GM10266 (cell line): ENCODE results near the gene GPR183.

Experiments used
- DNase-seq: peaks from one replicate; pipeline ENCODE4 v3.0.0; 2012; ENCODE audit errors: extremely low spot score
- CTCF ChIP-seq: IDR thresholded peaks from 2 replicates; pipeline ENCODE4 v1.5.1; 2012; ENCODE audit warnings: mild to moderate bottlenecking, low read depth; ENCODE audit not compliant: control insufficient read depth, insufficient read depth; ENCODE audit errors: missing control alignments

Gene GPR183

DNA sequence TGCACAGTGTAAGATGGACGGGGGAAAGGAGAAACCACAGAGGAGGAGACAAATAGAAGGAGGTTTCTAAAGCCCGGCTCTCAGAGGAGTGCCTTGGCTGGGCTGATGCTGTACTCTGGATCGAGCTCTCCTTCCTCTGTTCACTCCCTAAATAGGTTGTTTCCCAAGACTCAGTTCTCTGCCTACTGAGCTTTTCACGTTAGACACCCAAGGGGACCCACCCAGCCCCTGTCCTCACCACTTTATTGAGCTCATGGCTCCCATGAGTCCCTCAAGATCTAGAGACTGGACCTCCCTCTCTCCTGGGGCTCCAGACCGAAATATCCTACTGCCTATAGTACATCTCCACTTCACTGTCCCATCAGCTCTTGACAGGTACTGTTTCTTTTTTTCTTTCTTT lies 38.1 kb upstream of the GPR183 start:
- no peak for DNase-seq
- no peak for TF ChIP-seq CTCF

GRCh38 chr13:99344610-99345208 lies 37.5 kb upstream of the GPR183 start:
- TF ChIP-seq CTCF, result no peak
- DNase-seq, result no peak

DNA sequence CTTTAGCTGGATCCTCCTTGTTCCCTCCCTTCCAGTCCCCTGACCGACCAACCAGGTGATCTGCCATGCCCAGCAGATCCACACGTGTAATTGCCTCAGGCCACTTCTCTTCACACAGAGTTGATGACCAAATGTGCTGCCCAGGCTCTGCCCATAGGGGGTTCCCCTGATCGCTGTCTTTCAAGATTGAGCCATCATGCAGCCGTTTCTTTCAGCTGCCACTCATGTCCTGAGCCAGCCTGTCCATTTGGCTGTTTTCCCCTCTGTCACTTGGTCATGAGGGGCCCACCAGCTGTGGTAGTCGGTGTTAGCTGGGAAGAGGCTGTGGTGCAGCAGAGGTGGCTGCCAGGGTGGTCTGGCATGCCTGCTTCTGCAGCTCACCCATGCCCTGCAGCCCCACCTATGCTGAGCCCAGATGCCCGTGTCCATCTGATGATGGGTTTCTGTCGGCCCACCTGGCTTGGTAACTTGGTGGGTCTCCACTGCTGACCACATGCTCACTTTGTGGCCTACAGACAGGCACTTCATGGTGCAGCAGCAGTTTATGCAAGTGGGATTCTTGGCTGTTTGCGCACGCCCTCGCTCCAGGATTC lies 35.6 kb upstream of the GPR183 start:
- no peak for TF ChIP-seq CTCF

GRCh38 chr13:99341969-99342722 lies 34.9 kb upstream of the GPR183 start:
- no peak for TF ChIP-seq CTCF
- DNase-seq, result no peak

More for the DNA sequence above, 35.6 kb upstream of the GPR183 start:
- DNase-seq, result no peak

- TF ChIP-seq CTCF, result no peak
- DNase-seq, result no peak
Observed at GRCh38 chr13:99340638-99341037, 33.4 kb upstream of the GPR183 start.

DNA sequence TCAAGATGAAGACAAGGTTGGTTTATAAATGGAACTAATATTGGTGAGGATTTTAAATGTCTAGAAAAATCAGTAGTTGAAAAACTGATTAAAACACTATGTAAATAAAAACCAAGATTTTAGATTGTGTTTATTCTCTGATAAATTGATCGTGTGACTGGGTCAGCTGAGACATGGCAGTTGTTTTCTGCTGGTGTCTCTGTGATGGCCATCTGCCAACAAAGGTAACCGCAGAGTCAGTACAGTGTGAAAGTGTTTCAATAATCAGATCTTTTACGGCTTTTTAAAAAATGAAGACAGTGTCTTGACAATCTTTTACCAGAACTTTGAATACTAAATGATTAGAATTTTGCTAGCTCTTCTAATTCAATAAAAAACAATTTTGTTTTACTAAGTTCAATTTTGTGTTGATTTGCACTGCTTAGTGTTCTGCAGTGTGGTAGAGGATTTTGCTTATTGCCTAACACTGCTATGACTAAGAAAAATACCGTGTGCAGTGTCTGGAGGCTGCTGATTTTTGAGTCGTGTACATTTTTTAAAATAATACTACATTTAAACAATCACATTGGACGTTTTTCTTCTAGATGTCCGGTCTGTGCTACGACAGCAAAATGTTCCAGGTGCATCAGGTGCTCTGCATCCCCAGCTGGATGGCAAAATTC lies 32.7 kb upstream of the GPR183 start:
- DNase-seq, result no peak
- no peak for TF ChIP-seq CTCF
